Stimulated activated CD4-positive, alpha-beta T cell treated with anti-CD3 and anti-CD28 coated beads, Interleukin-1b, Interleukin-23, amount 100 ng/mL, for 48 hours (primary cell): ENCODE data around the gene CPXM2.

Source experiments
- DNase-seq: peaks from one replicate; pipeline ENCODE4 v3.0.0-alpha.2; 2020

The CPXM2 gene

DNA sequence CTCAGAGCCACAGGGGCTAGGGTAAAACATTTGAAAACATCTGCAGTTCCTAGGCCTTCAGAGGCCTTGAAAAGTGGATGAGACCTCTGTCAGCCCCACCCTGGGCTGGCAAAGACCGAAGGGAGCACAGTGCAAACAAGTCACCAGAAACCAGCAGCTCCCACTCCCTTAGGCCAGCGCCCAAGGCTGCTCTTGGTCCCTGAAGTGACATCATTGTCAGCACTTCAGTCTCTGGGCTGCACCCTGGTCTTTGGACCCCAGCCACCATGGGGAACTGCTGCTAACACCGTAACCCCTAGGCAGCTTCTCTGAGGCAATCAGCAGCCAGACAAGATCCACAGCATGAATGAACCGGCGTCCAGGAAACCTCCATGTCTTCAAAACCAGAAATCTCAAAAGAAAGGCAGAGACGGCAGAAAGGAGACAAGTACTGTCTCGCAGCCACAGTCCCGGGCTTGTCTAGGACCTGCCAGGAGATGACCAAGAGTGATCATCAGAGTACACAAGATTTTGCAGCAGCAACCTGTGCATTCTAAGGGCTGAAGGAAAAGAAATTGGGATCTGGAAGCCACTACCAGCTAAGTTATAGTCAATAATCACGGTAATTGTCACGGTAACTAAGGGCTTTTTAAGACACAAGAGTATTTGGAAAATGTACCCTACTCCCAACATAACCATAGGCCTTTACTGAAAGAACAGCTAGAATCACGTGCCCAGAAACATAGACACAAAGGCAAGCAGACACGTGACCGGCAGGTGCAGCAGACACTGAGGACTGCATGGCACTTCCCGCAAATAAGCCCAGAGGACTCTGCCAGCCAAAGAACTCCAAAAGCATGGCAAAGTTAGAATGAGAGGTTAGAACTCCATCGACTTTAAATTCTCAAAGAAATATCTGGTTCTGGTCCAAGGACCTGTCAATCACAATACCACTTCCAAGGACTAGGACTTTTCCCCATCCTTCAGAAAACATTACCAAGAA is 23.3 kb downstream of the CPXM2 start:
- DNase-seq: no peak

DNA sequence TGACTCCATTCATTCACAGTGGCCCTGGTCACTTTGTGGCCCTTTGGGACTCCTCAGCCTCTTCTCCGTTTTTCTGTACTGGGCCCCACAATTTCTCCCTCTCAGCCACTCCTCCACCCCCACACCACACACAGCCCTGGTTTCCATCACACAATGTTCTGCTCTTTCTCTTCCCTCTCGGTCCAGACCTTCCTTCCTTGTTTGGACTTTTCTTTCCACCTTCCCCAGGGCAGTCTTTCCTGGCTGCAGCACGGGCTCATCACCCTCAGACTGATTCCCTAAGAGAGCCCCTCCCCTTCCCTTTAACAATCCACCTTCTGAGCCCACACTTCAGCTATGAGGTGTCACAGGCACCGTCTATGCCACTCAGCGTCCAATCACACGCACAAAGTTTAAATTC is 25.7 kb downstream of the CPXM2 start:
- no peak for DNase-seq

GRCh38 chr10:123865350-123865749 is 26.3 kb downstream of the CPXM2 start:
- DNase-seq: no peak

DNA sequence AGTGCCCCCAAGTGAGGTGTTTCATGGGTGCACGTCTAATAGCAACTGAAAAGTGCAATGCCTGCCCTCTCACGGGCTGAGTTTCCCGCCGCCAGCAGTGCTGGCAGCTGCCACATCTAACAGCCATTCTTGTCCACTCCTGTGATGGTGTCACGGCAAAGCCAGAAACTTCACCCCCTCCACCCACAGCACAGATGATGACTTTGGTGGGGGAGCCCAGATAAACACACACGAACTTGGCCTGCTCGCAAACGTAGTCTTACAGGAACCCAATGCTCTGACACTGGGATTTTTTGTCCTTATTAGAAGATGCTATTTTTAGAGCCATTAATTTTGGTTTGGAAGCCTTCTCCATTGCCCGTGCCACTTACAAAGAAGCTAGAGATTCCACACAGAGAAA is 26.7 kb downstream of the CPXM2 start:
- DNase-seq: no peak

DNA sequence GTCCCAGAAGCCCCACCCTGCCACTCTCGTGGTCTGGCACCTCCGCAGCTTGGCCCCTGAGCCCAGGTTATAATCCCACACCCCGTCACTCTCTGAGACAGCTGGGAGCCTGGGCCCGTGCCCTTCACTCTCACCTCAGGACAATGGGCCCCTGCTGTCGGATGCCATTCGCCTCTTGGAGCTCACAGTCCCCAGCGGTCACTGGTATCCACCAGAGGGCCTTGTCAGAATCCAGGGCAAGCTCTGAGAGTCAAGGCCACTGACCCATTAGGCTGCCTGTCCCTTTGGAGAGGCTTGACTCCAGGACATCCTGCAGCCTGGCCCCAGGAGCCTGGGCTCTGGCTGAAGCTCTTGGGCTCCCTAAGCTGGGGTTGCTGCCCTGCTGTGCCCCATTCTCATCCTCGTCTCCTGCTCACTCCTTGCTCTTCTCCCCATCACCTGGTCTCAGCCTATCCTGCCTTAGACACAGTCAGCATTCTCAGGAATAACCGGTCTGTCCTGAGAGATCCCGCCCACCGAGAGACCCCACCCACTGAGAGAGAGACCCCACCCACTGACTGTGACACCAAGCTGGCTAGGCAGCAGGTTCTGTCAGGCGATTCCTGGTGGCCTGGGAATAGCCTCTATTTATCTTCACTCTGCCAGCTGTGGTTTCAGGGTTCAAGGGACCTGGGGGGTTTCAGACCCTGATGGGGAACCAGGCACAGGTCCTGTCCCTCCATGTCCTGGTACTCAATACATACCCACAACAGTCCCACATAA is 27.7 kb downstream of the CPXM2 start:
- DNase-seq: no peak

DNA sequence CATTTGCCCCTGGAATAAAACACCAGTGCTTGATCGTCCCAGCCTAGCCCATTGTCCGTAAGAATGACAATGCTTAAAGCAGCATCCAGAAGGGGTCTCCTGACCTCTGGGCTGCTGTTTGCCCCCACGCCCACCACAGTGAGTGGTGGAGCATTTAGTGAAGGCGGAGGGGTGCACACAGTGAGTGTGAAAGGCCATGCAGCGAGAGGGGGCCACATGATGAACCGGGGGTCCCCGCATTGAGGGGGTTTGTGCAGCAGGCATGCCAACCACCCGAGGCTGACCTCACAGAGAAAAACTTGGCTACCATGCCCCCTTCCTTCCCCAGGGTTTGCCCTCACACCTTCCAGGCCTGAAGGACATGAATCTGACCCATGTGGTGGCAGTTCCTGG is 28.4 kb downstream of the CPXM2 start:
- DNase-seq: no peak

GRCh38 chr10:123862421-123863182 is 29.0 kb downstream of the CPXM2 start:
- no peak for DNase-seq

DNA sequence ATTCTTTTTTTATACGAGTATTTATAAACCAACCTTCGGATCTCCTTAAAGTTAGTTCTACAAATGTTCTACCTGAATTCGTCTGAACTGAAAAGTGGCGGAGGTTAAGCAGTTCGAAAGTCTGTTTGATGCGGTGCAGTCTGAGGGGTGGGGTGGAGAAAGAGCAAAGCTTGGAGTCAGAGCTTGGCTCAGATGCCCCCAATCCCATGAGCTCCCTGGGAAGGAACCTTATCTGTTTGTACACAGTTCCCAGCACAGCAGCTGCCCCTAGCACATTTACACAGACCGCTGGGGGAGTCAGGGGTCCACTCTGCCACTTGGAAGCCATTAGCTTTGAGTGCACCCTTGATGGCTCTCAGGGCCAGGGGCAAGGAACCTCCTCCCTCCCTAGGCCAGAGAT is 30.8 kb downstream of the CPXM2 start:
- no peak for DNase-seq

- no peak for DNase-seq
Measured at GRCh38 chr10:123860209-123860608, 31.4 kb downstream of the CPXM2 start.

- no peak for DNase-seq
Measured at GRCh38 chr10:123859653-123860050, 32.0 kb downstream of the CPXM2 start.

GRCh38 chr10:123858907-123859652 is 32.5 kb downstream of the CPXM2 start:
- DNase-seq: no peak

GRCh38 chr10:123858077-123858681 is 33.4 kb downstream of the CPXM2 start:
- no peak for DNase-seq

DNA sequence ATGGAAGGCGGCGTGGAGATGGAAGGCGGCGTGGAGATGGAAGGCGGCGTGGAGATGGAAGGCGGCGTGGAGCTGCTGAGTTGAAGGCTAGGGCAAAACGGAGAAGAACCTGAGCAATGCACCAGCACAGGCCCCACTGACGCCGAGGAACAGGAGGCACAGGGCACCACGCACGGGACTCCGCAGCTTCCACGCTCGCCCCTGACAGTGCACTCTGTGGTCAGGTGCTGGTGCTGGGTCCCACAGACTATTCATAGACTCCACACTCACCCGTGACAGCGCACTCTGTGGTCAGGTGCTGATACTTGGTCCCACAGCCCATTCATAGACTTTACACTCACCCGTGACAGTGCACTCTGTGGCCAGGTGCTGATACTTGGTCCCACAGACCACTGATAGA is 34.0 kb downstream of the CPXM2 start:
- DNase-seq: no peak

DNA sequence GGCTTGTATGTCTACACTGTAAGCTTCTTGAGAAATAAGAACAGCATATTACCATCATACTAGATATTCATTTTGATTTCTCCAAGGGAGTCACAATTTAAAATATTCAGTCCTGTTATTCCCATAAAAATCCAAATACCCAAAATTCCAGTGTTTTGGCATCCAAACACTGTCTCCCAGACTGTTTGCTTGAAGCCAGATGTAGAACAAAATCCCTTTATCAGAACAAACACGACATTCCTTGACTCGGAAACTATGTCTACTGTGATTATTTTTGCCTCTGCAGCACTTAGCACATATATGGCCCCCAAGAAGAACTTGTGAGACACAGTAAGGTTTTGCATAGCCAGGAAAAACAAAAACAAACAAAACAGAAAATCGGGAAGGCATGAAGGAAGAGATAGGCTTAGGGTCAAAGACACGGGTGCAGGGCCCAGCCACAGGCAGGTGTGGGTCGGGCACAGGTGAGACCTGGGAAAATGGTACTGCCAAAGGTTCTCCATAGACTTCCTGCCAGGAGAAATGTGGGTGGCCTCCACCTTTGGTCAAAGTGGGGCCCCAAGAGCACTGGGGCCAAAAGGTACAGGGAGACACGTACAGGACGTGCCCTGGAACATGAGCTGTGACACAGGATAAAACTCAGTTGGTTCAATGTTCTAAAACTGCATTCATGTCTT is 36.5 kb downstream of the CPXM2 start:
- DNase-seq: no peak

GRCh38 chr10:123854498-123854897 is 37.1 kb downstream of the CPXM2 start:
- no peak for DNase-seq

GRCh38 chr10:123854003-123854402 is 37.6 kb downstream of the CPXM2 start:
- no peak for DNase-seq

- no peak for DNase-seq
Measured at GRCh38 chr10:123852411-123852951, 39.1 kb downstream of the CPXM2 start.

- no peak for DNase-seq
Measured at GRCh38 chr10:123848564-123849457, 42.8 kb downstream of the CPXM2 start.

- no peak for DNase-seq
Measured at GRCh38 chr10:123847686-123848432, 43.7 kb downstream of the CPXM2 start.
